Choroid plexus epithelial cell (primary cell): ENCODE measurements around the gene RAVER1.

Experiments used
- DNase-seq: peaks from one replicate; pipeline ENCODE4 v3.0.0-alpha.2; 2010; ENCODE audit warnings: low read depth
- H3K4me3 ChIP-seq: 2 replicates; pipeline ENCODE4 v1.5.1; 2011; ENCODE audit warnings: low read depth, mild to moderate bottlenecking, control low read depth, low read length, moderate library complexity
- TF ChIP-seq, protein P1 (sequence below): conservative IDR thresholded peaks from 2 replicates; pipeline ENCODE4 v1.5.1; 2011; ENCODE audit warnings: low read depth, mild to moderate bottlenecking, control low read depth, inconsistent platforms, low read length, moderate library complexity

RAVER1 gene

DNA sequence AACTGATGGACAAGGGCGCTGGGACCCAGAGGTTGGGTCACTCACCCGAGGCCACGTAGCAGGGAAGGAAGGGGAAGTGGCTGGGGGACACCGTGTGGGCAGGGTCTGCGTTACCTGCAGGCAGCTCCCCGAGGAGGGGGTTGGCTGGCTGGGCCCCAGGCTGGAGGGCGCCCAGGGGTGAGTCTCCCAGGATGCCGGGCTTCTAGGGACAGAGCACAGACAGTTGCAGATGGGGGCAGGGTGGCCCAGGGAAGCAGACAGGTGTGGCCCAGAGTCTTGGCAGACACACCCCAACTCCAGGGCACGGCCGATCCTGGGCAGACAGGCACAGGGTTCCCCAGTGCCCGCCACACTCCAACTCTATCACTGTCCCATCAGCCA is 11.9 kb downstream of the RAVER1 start:
- TF ChIP-seq, protein P1, sequence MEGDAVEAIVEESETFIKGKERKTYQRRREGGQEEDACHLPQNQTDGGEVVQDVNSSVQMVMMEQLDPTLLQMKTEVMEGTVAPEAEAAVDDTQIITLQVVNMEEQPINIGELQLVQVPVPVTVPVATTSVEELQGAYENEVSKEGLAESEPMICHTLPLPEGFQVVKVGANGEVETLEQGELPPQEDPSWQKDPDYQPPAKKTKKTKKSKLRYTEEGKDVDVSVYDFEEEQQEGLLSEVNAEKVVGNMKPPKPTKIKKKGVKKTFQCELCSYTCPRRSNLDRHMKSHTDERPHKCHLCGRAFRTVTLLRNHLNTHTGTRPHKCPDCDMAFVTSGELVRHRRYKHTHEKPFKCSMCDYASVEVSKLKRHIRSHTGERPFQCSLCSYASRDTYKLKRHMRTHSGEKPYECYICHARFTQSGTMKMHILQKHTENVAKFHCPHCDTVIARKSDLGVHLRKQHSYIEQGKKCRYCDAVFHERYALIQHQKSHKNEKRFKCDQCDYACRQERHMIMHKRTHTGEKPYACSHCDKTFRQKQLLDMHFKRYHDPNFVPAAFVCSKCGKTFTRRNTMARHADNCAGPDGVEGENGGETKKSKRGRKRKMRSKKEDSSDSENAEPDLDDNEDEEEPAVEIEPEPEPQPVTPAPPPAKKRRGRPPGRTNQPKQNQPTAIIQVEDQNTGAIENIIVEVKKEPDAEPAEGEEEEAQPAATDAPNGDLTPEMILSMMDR = no peak
- no peak overlapping the region for H3K4me3 ChIP-seq
- DNase-seq = no peak

DNA sequence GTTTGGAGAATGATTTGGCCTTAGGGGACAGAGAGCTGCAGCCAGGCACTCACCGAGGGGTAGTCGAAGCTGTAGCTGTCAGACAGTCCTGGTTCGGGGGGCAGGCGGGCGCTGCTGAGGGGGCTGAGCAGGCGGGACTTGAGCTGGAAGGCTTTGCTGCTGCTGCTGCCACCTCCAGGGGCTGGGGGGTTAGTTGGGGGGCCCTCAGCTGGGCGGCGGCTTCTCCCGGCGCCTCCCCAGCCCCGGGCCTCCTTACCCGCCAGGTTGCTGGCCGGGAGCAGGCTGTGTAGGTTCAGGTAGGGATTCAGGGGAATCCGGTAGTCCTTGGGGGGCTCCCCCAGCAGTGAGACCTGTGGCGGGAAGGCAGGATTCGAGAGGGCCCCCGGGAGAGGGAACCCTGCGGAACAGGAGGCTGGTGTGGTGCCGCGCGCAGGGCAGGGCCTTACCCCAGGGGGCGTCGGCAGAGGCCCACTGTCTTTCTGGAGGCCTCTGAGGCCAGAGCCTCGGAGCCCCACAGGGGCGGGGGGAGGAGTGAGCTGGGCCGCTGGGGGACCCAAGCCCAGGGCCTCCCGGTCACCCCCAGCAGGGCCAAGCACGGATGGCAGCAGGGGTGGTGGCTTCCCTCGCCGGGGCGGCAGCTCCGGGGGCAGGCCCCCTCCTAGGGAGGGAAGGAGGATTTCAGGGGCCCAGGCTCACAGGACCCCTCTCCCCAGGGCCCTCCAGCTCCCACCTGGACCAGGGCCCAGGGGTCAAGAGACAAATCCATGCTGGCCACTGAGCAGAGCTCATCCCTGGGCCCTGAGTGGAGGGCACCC is 12.5 kb downstream of the RAVER1 start:
- TF ChIP-seq, protein P1 = no peak
- H3K4me3 ChIP-seq = no peak overlapping the region
- no peak for DNase-seq

DNA sequence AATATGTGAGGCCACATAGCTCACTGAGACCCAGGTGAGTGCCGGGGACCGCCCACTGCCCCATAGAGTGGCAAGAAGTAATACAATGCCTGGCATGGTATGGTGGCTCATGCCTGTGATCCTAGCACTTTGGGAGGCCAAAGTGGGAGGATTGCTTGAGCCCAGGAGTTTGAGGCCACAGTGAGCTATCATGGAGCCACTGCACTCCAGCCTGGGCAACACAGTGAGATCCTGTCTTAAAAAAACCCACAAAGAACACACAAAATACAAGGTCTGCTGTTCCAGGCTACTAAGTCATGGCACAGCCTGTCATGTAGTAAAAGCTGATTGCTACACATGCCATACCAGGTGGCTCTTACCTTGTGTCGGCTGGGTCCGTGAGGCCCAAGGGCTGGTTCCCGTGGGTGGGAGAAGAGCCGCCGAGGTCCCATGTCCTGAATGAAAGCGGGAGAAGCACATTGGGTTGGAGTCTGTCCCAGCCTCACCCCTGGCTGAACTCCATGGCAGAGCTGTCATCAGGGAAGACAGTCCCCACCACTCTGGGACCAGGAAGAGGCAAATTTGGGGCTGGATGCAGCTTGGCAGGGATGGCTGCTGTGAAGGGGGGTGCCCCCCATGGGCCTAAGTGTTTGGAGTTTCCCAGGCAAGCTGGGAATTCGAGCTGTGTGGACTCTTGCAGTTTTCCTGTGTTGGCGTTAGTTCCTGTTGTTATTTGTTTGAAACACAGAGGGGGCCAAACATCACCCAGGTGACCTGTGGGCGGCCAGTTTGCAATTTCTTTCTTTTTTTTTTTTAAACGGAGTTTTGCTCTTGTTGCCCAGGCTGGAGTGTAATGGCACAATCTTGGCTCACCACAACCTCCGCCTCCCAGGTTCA is 14.3 kb downstream of the RAVER1 start:
- DNase-seq = no peak
- H3K4me3 ChIP-seq = no peak overlapping the region
- TF ChIP-seq, protein P1 = no peak

DNA sequence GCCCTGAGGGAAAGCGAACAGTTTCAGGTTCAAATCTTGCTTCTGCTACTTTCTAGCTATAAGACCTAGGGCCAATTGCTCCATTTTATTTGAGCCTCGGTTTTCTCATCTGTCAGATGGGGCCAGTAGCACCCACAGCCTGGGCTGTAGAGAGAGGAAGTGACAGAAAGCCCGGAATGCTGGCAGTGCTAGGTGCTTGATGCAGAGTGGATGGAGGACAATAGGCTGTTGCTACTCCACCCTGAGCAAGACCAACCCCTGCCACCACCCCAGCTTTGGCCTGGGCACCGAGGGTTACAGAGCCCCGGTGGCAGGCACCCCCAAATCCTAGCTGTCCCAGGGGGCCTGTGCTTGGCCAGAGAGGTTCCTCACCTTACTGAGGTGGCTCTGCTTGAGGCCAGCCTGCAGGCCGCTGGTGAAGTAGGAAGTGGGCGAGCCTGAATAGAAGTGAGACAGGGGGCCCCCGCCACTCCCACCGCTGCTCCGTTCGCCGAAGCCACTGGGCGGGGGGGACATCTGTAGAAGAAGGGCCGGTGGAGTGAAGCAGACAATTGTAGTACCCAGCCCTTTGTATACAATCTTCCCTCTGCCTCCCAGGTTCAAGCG is 15.4 kb downstream of the RAVER1 start:
- TF ChIP-seq, protein P1 = no peak
- no peak overlapping the region for H3K4me3 ChIP-seq
- no peak for DNase-seq

DNA sequence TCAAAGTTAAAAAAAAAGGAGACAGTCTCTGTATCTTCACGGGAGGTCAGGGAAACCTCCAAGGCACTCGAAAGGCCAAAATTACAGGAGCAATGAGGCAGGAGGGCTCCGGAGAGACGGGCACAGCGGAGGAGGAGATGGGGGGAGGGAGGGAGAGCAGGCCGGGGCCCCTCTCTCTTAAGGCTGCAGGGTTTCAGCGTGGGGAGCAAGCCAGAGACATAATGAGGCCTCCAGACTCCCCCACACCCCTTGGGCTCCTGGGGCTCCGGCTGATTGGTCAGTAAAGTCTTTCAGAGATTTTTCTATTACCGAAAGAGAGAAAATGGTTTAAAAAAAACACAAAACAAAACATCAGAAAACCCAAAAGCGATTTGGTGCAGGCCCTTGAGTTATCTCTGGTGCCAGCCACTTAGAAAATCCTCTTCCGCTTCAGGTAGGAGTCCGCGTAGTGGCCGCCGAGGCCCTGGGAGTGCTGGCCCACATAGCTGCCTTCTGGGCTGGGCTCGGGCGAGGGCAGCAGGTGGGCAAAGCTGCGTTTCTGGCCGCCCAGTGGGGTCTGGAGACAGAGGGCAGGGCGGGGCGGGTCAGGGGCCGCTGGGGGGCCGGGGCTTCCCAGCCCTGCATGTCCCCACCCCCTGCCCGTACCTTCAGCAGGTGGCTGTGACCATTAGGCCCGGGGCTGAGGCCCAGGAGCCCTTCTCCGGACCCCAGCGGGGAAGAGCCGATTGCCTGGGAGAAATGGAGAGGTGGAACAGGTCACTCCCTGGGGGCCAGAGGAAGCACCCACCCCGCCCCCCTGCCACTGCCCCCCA is 16.1 kb downstream of the RAVER1 start:
- no peak for DNase-seq
- TF ChIP-seq, protein P1 = no peak
- no peak overlapping the region for H3K4me3 ChIP-seq

DNA sequence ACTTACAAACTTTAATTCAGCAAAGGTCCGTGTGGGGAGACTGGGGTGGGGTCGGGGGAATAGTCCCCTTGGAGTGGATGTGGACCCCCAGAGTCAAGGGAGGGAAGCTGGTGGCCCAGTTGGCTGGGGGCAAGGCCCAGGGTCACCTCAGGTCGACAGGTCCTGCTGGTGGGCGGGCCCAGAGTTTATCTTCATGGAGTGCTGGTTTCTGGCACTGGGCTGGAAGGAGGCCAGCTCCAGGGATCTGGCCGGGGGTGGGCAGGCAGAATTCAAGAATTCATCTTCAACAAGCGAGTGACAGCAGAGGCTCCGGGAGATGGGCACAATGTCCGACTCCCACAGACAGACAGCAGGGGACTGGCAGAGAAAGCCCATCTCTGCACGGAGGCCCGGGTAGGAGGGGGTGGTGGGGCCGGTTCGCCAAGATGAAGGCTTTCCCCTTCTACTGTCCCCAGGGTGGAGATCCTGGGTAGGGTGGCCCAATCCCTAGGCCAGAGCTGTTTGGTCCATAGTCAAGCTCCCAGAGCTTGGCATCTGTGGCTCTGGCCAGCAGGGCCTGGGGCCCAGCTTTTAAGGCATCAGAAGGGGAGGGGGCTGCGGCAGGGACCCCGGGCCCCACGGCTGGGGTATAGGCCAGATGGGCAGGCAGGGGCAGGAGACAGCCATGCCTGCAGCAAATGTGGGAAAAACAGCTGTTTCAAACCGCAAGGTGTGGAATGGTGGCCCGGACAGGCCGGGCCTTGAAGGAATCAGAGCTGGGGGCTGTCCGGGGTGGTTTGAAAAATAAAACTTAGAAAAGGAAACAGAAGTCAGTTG is 16.9 kb downstream of the RAVER1 start:
- DNase-seq = no peak
- TF ChIP-seq, protein P1 = no peak
- no peak overlapping the region for H3K4me3 ChIP-seq
